A549 (cell line): Measurements from ENCODE around the gene TMC4. TPM values are rescaled to one million over a fixed set of nuclear protein-coding genes. Genes with fewer than 3 reads are reported as not detected.

Experiments used
- ATAC-seq, 2 experiments: fragments of 200-7000 bp in 1 of 2; fragments of >200 bp in 1 of 2; cut with Nextera tagmentation in 1 of 2; cut with Tn5 transposase in 1 of 2; 3 replicates each; pipeline versions ENCODE4 v1.8.0 to v1.9.1; 2018 to 2020; ENCODE audit warnings: mild to moderate bottlenecking in 1 of 2, moderate library complexity in 1 of 2
- CTCF ChIA-PET: fragments of 300-600 bp; sonication (Branson Sonifier 250); formaldehyde crosslinking; extraction: SDS; loops from one replicate; lab custom pipeline; 2021; ENCODE audit warnings: antibody characterized with exemption, inconsistent platforms; lab: Yijun Ruan, JAX
- POLR2A ChIA-PET: fragments of 350-600 bp; formaldehyde crosslinking; extraction: SDS; loops from one replicate; lab custom pipeline; 2021; ENCODE audit warnings: antibody characterized with exemption, inconsistent platforms; lab: Yijun Ruan, JAX
- DNase-seq, 2 experiments: peaks; one replicate each; pipeline versions ENCODE4 v3.0.0 to v3.0.0-alpha.2; 2011 to 2016; ENCODE audit warnings: low read depth in 1 of 2, low spot score in 1 of 2
- FAIRE-seq: peaks from 2 replicates; lab custom pipeline; 2011; peaks lifted over from hg19 to GRCh38; lab: Jason Lieb, UNC
- H3K27ac ChIP-seq, 2 experiments: fragments of >200 bp; sonication (Bioruptor Twin); formaldehyde crosslinking; 3 replicates each; pipeline ENCODE4 v1.5.1; 2016 to 2017
- H3K4me1 ChIP-seq: fragments of >200 bp; sonication (Bioruptor Twin); formaldehyde crosslinking; 3 replicates; pipeline ENCODE4 v1.6.1; 2016
- H3K4me2 ChIP-seq: fragments of >200 bp; sonication (Bioruptor Twin); formaldehyde crosslinking; 3 replicates; pipeline ENCODE4 v1.6.1; 2016
- H3K4me3 ChIP-seq: fragments of >200 bp; sonication (Bioruptor Twin); formaldehyde crosslinking; 3 replicates; pipeline ENCODE4 v1.5.1; 2016
- H3K9me3 ChIP-seq: fragments of >200 bp; sonication (Bioruptor Twin); formaldehyde crosslinking; 3 replicates; pipeline ENCODE4 v1.6.1; 2016
- BHLHE40 ChIP-seq: IDR thresholded peaks from 2 replicates; pipeline ENCODE4 v1.6.1; 2012; ENCODE audit warnings: low read depth, low read length, inconsistent platforms
- CBX8 ChIP-seq: fragments of 200-600 bp; sonication (generic); IDR thresholded peaks from 2 replicates; pipeline ENCODE4 v1.6.1; 2016
- CEBPB ChIP-seq, 2 experiments: fragments of >200 bp in 1 of 2; sonication (Bioruptor Twin) in 1 of 2; formaldehyde crosslinking in 1 of 2; IDR thresholded peaks; 2 replicates each; pipeline ENCODE4 v1.6.1; 2012 to 2016
- CHD4 ChIP-seq: fragments of 200-600 bp; sonication (generic); IDR thresholded peaks from 2 replicates; pipeline ENCODE4 v1.6.1; 2016; ENCODE audit warnings: antibody characterized with exemption, mild to moderate bottlenecking, borderline replicate concordance
- E2F6 ChIP-seq: IDR thresholded peaks from 2 replicates; pipeline ENCODE4 v1.6.1; 2012; ENCODE audit warnings: low read depth, borderline replicate concordance
- EHF ChIP-seq: fragments of 250-450 bp; sonication (Bioruptor Pico); IDR thresholded peaks from 2 replicates; pipeline ENCODE4 v1.5.0; 2020; ENCODE audit warnings: mild to moderate bottlenecking
- EHMT2 ChIP-seq: fragments of 200-600 bp; sonication (generic); IDR thresholded peaks from 2 replicates; pipeline ENCODE4 v1.6.1; 2016; ENCODE audit warnings: antibody characterized with exemption, low read depth, mild to moderate bottlenecking, moderate library complexity
- EP300 ChIP-seq, 2 experiments: fragments of >200 bp; sonication (Bioruptor Twin); formaldehyde crosslinking; IDR thresholded peaks; 2 replicates in 1 of 2; 3 replicates in 1 of 2; pipeline ENCODE4 v1.6.1; 2016 to 2017
- FOSL2 ChIP-seq, 2 experiments: fragments of 450-650 bp in 1 of 2; fragments of >200 bp in 1 of 2; sonication (Bioruptor Twin) in 1 of 2; formaldehyde crosslinking; IDR thresholded peaks; 2 replicates each; pipeline versions ENCODE4 v1.5.0 to v1.6.1; 2016 to 2020; ENCODE audit warnings: mild to moderate bottlenecking in 1 of 2, moderate library complexity in 1 of 2
- FOXS1 ChIP-seq: fragments of 250-450 bp; sonication (Bioruptor Pico); IDR thresholded peaks from 2 replicates; pipeline ENCODE4 v1.5.0; 2020; ENCODE audit warnings: mild to moderate bottlenecking, moderate library complexity
- HES2 ChIP-seq: fragments of >200 bp; sonication (Bioruptor Twin); formaldehyde crosslinking; IDR thresholded peaks from 2 replicates; pipeline ENCODE4 v1.6.1; 2016
- HEYL ChIP-seq: fragments of 250-450 bp; sonication (Bioruptor Pico); IDR thresholded peaks from 2 replicates; pipeline ENCODE4 v1.8.0; 2021; ENCODE audit warnings: mild to moderate bottlenecking, moderate library complexity
- HOXB13 ChIP-seq: fragments of 250-450 bp; sonication (Bioruptor Pico); IDR thresholded peaks from 2 replicates; pipeline ENCODE4 v1.5.0; 2020; ENCODE audit warnings: low read depth, mild to moderate bottlenecking, moderate library complexity
- JUN ChIP-seq, 2 experiments: fragments of >200 bp; sonication (Bioruptor Twin); formaldehyde crosslinking; IDR thresholded peaks; 2 replicates in 1 of 2; 3 replicates in 1 of 2; pipeline ENCODE4 v1.6.1; 2016 to 2017
- KDM1A ChIP-seq: fragments of 200-600 bp; sonication (generic); IDR thresholded peaks from 2 replicates; pipeline ENCODE4 v1.6.1; 2016; ENCODE audit warnings: low read depth, mild to moderate bottlenecking
- MAX ChIP-seq: IDR thresholded peaks from 2 replicates; pipeline ENCODE4 v1.6.1; 2012
- NPAS2 ChIP-seq: fragments of 250-450 bp; sonication (Bioruptor Pico); IDR thresholded peaks from 2 replicates; pipeline ENCODE4 v1.8.0; 2022; ENCODE audit warnings: mild to moderate bottlenecking, moderate library complexity, borderline replicate concordance
- NR3C1 ChIP-seq: fragments of >200 bp; sonication (Bioruptor Twin); formaldehyde crosslinking; IDR thresholded peaks from 3 replicates; pipeline ENCODE4 v1.6.1; 2017
- RAD21 ChIP-seq, 2 experiments: fragments of >200 bp in 1 of 2; sonication (Bioruptor Twin) in 1 of 2; formaldehyde crosslinking in 1 of 2; IDR thresholded peaks in 1 of 2; conservative IDR thresholded peaks in 1 of 2; 2 replicates in 1 of 2; 3 replicates in 1 of 2; pipeline ENCODE4 v1.6.1; 2012 to 2018; ENCODE audit warnings: inconsistent platforms in 1 of 2
- RARB ChIP-seq: fragments of 250-450 bp; sonication (Bioruptor Pico); IDR thresholded peaks from 2 replicates; pipeline ENCODE4 v1.8.0; 2021; ENCODE audit warnings: mild to moderate bottlenecking, moderate library complexity
- RCOR1 ChIP-seq: fragments of 150-350 bp; IDR thresholded peaks from 2 replicates; pipeline ENCODE4 v1.6.1; 2014; ENCODE audit warnings: antibody characterized with exemption, low read length, low read depth
- RNF2 ChIP-seq: fragments of 200-600 bp; sonication (generic); IDR thresholded peaks from 2 replicates; pipeline ENCODE4 v1.6.1; 2016; ENCODE audit warnings: low read depth, mild to moderate bottlenecking, antibody characterized with exemption, moderate library complexity, borderline replicate concordance
- SMC3 ChIP-seq: fragments of >200 bp; sonication (Bioruptor Twin); formaldehyde crosslinking; IDR thresholded peaks from 3 replicates; pipeline ENCODE4 v1.6.1; 2018; ENCODE audit warnings: inconsistent platforms
- TFCP2L1 ChIP-seq: fragments of 250-450 bp; sonication (Bioruptor Pico); IDR thresholded peaks from 2 replicates; pipeline ENCODE4 v1.5.0; 2021; ENCODE audit warnings: mild to moderate bottlenecking
- TP53 ChIP-seq: fragments of 250-450 bp; sonication (Bioruptor Pico); IDR thresholded peaks from 2 replicates; pipeline ENCODE4 v1.5.0; 2021; ENCODE audit warnings: mild to moderate bottlenecking, moderate library complexity
- ZFP36 ChIP-seq: fragments of 450-650 bp; IDR thresholded peaks from 2 replicates; pipeline ENCODE4 v1.6.1; 2014; ENCODE audit warnings: borderline replicate concordance; ENCODE audit not compliant: partially characterized antibody
- WGBS: methylation state at CpG from one replicate; pipeline ENCODE4 v1.1.6; 2017; ENCODE audit errors: missing lambda C conversion rate; 5-methylcytosine and 5-hydroxymethylcytosine counted together
- polyA plus RNA-seq, 4 experiments: library from polyadenylated mRNA; depleted of rRNA in 3 of 4; stranded (reverse); fragments of >200 nt; fragmentation: RNase III in 1 of 4; extraction: RNeasy Plus Mini Kit Qiagen cat#74134 plus additional on column Dnase treatment in 1 of 4; gene quantifications; 2 replicates in 3 of 4; 3 replicates in 1 of 4; pipeline ENCODE4 v1.2.3, GENCODE V29; 2011 to 2017
- TF ChIP-seq, protein P1 (sequence below): fragments of 250-450 bp; sonication (Bioruptor Pico); IDR thresholded peaks from 2 replicates; pipeline ENCODE4 v1.5.0; 2021; ENCODE audit warnings: mild to moderate bottlenecking, moderate library complexity, borderline replicate concordance

TMC4 gene
- polyA plus RNA-seq, 2 of the 4 experiments (the other 2 are of a cell fraction): 0.84 to 0.85 TPM

DNA sequence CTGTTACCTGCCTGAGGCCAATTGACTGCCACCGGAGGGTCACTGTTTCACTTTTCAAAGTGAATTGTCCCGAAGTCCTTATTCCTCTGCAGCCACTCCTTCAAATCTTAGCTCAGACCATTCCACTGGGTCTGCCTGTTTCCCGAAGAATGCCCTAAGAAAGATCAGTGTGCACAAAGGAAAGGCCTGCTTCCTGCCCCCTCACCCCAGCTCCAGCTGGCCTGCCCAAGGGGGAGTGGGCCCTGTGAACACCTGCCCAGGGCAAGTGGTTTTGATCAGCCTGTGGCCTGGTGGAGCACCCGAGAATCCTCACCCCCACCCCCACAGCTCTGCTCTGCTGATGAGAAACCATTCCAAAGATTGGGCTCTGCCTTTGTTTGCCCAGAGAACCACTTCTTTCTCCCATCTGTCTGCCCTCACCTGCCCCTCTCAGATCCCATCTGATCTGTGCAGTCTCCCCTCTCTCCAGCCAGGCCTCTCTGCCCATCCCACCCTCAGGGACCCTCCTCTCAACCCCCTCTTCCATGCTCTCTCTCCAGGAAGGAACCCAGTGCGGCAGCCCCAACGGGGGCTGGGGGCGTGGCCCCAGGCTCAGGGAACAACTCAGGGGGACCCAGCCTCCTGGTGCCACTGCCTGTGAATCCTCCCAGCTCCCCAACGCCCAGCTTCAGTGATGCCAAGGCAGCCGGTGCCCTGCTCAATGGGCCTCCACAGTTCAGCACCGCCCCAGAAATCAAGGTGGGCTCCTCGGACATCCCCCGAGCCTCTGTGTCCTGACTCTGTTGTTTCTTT lies 23.7 kb downstream of the TMC4 start:
- no peaks in the 10 kb centered on the region for H3K9me3 ChIP-seq
- WGBS: 92% methylated on average over 12 of the region's 12 CpGs
- H3K27ac ChIP-seq: no peak overlapping the region
- POLR2A ChIA-PET: interaction anchor here (2.7 to 5.5 kb wide), 2 partner anchors 10 to 12 kb away, joined by 16 to 36 read pairs; partner anchors contain the start of genes CNOT3 and LENG1
- ATAC-seq (no peak), FAIRE-seq (no peak), DNase-seq (no peak)
- H3K4me3 ChIP-seq: no peak overlapping the region
- no peaks in the 10 kb centered on the region for H3K4me1 ChIP-seq
- no peak overlapping the region for H3K4me2 ChIP-seq
- CTCF ChIA-PET: interaction anchor here (0.9 to 4.9 kb wide), 7 partner anchors 8 to 44 kb away, joined by 3 to 25 read pairs (median 8); partner anchors contain the start of genes CNOT3 and LENG1
- no peak for TF ChIP-seq RCOR1
- TF ChIP-seq KDM1A: no peak
- no peak for TF ChIP-seq RNF2
- no peak for TF ChIP-seq RAD21 (conservative IDR thresholded peaks at IDR 0.05 in 1 of 2, IDR thresholded peaks at IDR 0.05 in 1 of 2)
- no peak for TF ChIP-seq FOSL2 (IDR thresholded peaks at IDR 0.05)
- TF ChIP-seq FOSL2 (CRISPR knock-in tag; IDR thresholded peaks at IDR 0.05): no peak
- TF ChIP-seq MAX: no peak
- no peak for TF ChIP-seq EHF (CRISPR knock-in tag)
- TF ChIP-seq HEYL (CRISPR knock-in tag): no peak
- TF ChIP-seq NPAS2 (CRISPR knock-in tag): no peak
- no peak for TF ChIP-seq RARB (CRISPR knock-in tag)
- no peak for TF ChIP-seq ZFP36
- TF ChIP-seq CEBPB (IDR thresholded peaks at IDR 0.05): no peak
- TF ChIP-seq TFCP2L1 (CRISPR knock-in tag): no peak
- no peak for TF ChIP-seq JUN (IDR thresholded peaks at IDR 0.05)
- no peak for TF ChIP-seq E2F6
- no peak for TF ChIP-seq CBX8

DNA sequence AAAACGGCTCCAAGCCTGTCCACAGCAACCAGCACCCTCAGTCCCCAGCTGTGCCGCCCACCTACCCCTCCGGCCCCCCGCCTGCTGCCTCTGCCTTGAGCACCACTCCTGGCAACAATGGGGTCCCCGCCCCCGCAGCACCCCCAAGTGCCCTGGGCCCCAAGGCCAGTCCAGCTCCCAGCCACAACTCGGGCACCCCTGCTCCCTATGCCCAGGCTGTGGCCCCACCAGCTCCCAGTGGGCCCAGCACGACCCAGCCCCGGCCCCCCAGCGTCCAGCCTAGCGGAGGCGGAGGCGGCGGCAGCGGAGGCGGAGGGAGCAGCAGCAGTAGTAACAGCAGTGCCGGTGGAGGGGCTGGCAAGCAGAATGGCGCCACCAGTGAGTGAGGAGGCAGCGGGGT lies 24.8 kb downstream of the TMC4 start:
- TF ChIP-seq JUN (IDR thresholded peaks at IDR 0.05): no peak
- TF ChIP-seq, protein P1, sequence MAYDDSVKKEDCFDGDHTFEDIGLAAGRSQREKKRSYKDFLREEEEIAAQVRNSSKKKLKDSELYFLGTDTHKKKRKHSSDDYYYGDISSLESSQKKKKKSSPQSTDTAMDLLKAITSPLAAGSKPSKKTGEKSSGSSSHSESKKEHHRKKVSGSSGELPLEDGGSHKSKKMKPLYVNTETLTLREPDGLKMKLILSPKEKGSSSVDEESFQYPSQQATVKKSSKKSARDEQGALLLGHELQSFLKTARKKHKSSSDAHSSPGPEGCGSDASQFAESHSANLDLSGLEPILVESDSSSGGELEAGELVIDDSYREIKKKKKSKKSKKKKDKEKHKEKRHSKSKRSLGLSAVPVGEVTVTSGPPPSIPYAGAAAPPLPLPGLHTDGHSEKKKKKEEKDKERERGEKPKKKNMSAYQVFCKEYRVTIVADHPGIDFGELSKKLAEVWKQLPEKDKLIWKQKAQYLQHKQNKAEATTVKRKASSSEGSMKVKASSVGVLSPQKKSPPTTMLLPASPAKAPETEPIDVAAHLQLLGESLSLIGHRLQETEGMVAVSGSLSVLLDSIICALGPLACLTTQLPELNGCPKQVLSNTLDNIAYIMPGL (CRISPR knock-in tag): no peak
- no peak for TF ChIP-seq HOXB13 (CRISPR knock-in tag)
- TF ChIP-seq MAX: no peak
- no peak for TF ChIP-seq RCOR1
- no peak for TF ChIP-seq EHMT2
- no peak for TF ChIP-seq KDM1A
- TF ChIP-seq RARB (CRISPR knock-in tag): no peak
- no peak for TF ChIP-seq SMC3
- TF ChIP-seq BHLHE40: no peak
- TF ChIP-seq FOXS1 (CRISPR knock-in tag): no peak
- TF ChIP-seq NR3C1: no peak
- no peak for TF ChIP-seq HES2
- TF ChIP-seq CHD4: no peak
- no peak for TF ChIP-seq TP53 (CRISPR knock-in tag)
- TF ChIP-seq EP300 (IDR thresholded peaks at IDR 0.05): no peak
- DNase-seq (no peak), FAIRE-seq (no peak), ATAC-seq (no peak)
- no peak overlapping the region for H3K4me2 ChIP-seq
- H3K27ac ChIP-seq: no peak overlapping the region
- H3K4me1 ChIP-seq: no peaks in the 10 kb centered on the region
- CTCF ChIA-PET: interaction anchor here (1.4 to 4.4 kb wide), 3 partner anchors 9 to 20 kb away, joined by 3 to 24 read pairs (median 8); partner anchors contain the start of gene LENG1
- POLR2A ChIA-PET: interaction anchor here (0.9 to 5.5 kb wide), 3 partner anchors 10 to 11 kb away, joined by 3 to 36 read pairs (median 6); partner anchors contain the start of genes CNOT3 and LENG1
- H3K9me3 ChIP-seq: no peaks in the 10 kb centered on the region
- no peak overlapping the region for H3K4me3 ChIP-seq
- WGBS: 94% methylated on average over 13 of the region's 19 CpGs
